SK-N-SH treated with all-trans-retinoic acid at 6 μM for 48 hours (cell line): ENCODE measurements around the gene AOC3.

ENCODE experiments used
- CREB5 ChIP-seq: fragments of 250-450 bp; sonication (Bioruptor Pico); IDR thresholded peaks from 2 replicates; pipeline ENCODE4 v1.5.1; 2020; ENCODE audit warnings: low read depth, mild to moderate bottlenecking, moderate library complexity
- PATZ1 ChIP-seq: fragments of 250-450 bp; sonication (Bioruptor Pico); IDR thresholded peaks from 2 replicates; pipeline ENCODE4 v1.8.0; 2020; ENCODE audit warnings: mild to moderate bottlenecking, moderate library complexity, borderline replicate concordance
- SNAI2 ChIP-seq: fragments of 250-450 bp; sonication (Bioruptor Pico); IDR thresholded peaks from 2 replicates; pipeline ENCODE4 v1.5.0; 2020; ENCODE audit warnings: mild to moderate bottlenecking, moderate library complexity
- ZC3H10 ChIP-seq: fragments of 250-450 bp; sonication (Bioruptor Pico); IDR thresholded peaks from 2 replicates; pipeline ENCODE4 v1.5.1; 2021; ENCODE audit warnings: mild to moderate bottlenecking, moderate library complexity
- ZNF8 ChIP-seq: fragments of 450-650 bp; formaldehyde crosslinking; IDR thresholded peaks from 2 replicates; pipeline ENCODE4 v1.5.0; 2020; ENCODE audit warnings: mild to moderate bottlenecking, moderate library complexity

GRCh38 chr17:42898147-42898811 lies 47.3 kb downstream of the AOC3 start:
- TF ChIP-seq SNAI2 (CRISPR knock-in tag) (no peak), ZNF8 (CRISPR knock-in tag) (no peak), CREB5 (no peak), ZC3H10 (no peak), PATZ1 (CRISPR knock-in tag) (no peak)
